Karpas-422 (cell line): ENCODE results near the gene CNTNAP2. TPM values are rescaled to one million over a fixed set of nuclear protein-coding genes. Genes with fewer than 3 reads are reported as not detected.

Experiments used
- DNase-seq: peaks from one replicate; pipeline ENCODE4 v3.0.0-alpha.2; 2015
- H2AFZ ChIP-seq: fragments of 200-600 bp; sonication (generic); 2 replicates; pipeline ENCODE4 v1.6.1; 2014; ENCODE audit warnings: antibody characterized with exemption, low read length, mixed read lengths
- H3K27ac ChIP-seq: fragments of 200-600 bp; sonication (generic); 2 replicates; pipeline ENCODE4 v1.5.1; 2014; ENCODE audit warnings: mild to moderate bottlenecking, low read length, moderate library complexity
- H3K27me3 ChIP-seq: fragments of 200-600 bp; sonication (generic); 2 replicates; pipeline ENCODE4 v1.6.1; 2014; ENCODE audit warnings: low read length, mixed read lengths
- H3K36me3 ChIP-seq: fragments of 200-600 bp; sonication (generic); 2 replicates; pipeline ENCODE4 v1.6.1; 2014; ENCODE audit warnings: low read length, mixed read lengths; ENCODE audit not compliant: insufficient read depth
- H3K4me1 ChIP-seq: fragments of 200-600 bp; sonication (generic); 2 replicates; pipeline ENCODE4 v1.6.1; 2014; ENCODE audit warnings: mild to moderate bottlenecking, low read length, mixed read lengths
- H3K4me2 ChIP-seq: fragments of 200-600 bp; sonication (generic); 2 replicates; pipeline ENCODE4 v1.6.1; 2014; ENCODE audit warnings: low read length, low read depth, mild to moderate bottlenecking; ENCODE audit not compliant: poor library complexity, severe bottlenecking
- H3K4me3 ChIP-seq: fragments of 200-600 bp; sonication (generic); 2 replicates; pipeline ENCODE4 v1.5.1; 2014; ENCODE audit warnings: mild to moderate bottlenecking, antibody characterized with exemption, low read length, mixed read lengths
- H3K79me2 ChIP-seq: fragments of 200-600 bp; sonication (generic); 2 replicates; pipeline ENCODE4 v1.6.1; 2014; ENCODE audit warnings: mild to moderate bottlenecking, low read length, mixed read lengths
- H3K9ac ChIP-seq: fragments of 200-600 bp; sonication (generic); 2 replicates; pipeline ENCODE4 v1.6.0; 2014; ENCODE audit warnings: low read length
- H3K9me2 ChIP-seq: fragments of 200-600 bp; sonication (generic), shearing (Covaris generic); replicated peaks from 2 replicates; pipeline ENCODE4 v1.6.0; 2014; ENCODE audit warnings: mild to moderate bottlenecking, low read length, moderate library complexity; ENCODE audit not compliant: insufficient read depth
- H3K9me3 ChIP-seq: fragments of 300-700, 200-600 bp; sonication (generic); 2 replicates; pipeline ENCODE4 v1.6.1; 2014; ENCODE audit warnings: low read length, mixed read lengths
- H4K20me1 ChIP-seq: fragments of 200-600 bp; sonication (generic); 2 replicates; pipeline ENCODE4 v1.6.1; 2014; ENCODE audit warnings: mild to moderate bottlenecking, antibody characterized with exemption, low read length, low read depth; ENCODE audit not compliant: insufficient read depth
- total RNA-seq: library from RNA; depleted of rRNA; stranded (reverse); fragments of >200 nt; shearing (Covaris generic); gene quantifications from 2 replicates; pipeline ENCODE4 v1.2.3, GENCODE V29; 2014; ENCODE audit warnings: low replicate concordance

Gene CNTNAP2
- total RNA-seq, 1 experiment from 2014 or later = not detected

GRCh38 chr7:148172920-148173319 is 2056.3 kb downstream of the CNTNAP2 start:
- Histone ChIP-seq H3K4me3 (no peak overlapping the region), H3K9me3 (no peaks in the 10 kb centered on the region), H3K27me3 (no peaks in the 10 kb centered on the region), H4K20me1 (no peaks in the 10 kb centered on the region), H3K4me1 (no peaks in the 10 kb centered on the region), H3K27ac (no peak overlapping the region), H3K9ac (no peak overlapping the region), H3K9me2 (no peaks in the 10 kb centered on the region), H2AFZ (no peak overlapping the region), H3K4me2 (no peak overlapping the region), H3K79me2 (no peaks in the 10 kb centered on the region), H3K36me3 (no peaks in the 10 kb centered on the region)
- DNase-seq = no peak

- no peaks in the 10 kb centered on the region for H3K9me3 ChIP-seq
- DNase-seq = no peak
- no peak overlapping the region for H3K4me3 ChIP-seq
- H3K79me2 ChIP-seq = no peaks in the 10 kb centered on the region
- H3K27me3 ChIP-seq = no peaks in the 10 kb centered on the region
- H3K9me2 ChIP-seq = no peaks in the 10 kb centered on the region
- no peaks in the 10 kb centered on the region for H4K20me1 ChIP-seq
- H2AFZ ChIP-seq = no peak overlapping the region
- H3K36me3 ChIP-seq = no peaks in the 10 kb centered on the region
- no peak overlapping the region for H3K4me2 ChIP-seq
- H3K4me1 ChIP-seq = no peaks in the 10 kb centered on the region
- no peak overlapping the region for H3K9ac ChIP-seq
- no peak overlapping the region for H3K27ac ChIP-seq
Observed at GRCh38 chr7:148173369-148173768, 2056.8 kb downstream of the CNTNAP2 start.

GRCh38 chr7:148174376-148174775 is 2057.8 kb downstream of the CNTNAP2 start:
- Histone ChIP-seq H3K9me3 (no peaks in the 10 kb centered on the region), H3K4me1 (no peaks in the 10 kb centered on the region), H3K4me2 (no peak overlapping the region)

GRCh38 chr7:148175512-148175911 is 2058.9 kb downstream of the CNTNAP2 start:
- Histone ChIP-seq H4K20me1 (no peaks in the 10 kb centered on the region), H3K79me2 (no peaks in the 10 kb centered on the region), H2AFZ (no peak overlapping the region), H3K9me2 (no peaks in the 10 kb centered on the region), H3K4me1 (no peaks in the 10 kb centered on the region), H3K27me3 (no peaks in the 10 kb centered on the region), H3K27ac (no peak overlapping the region), H3K9me3 (no peaks in the 10 kb centered on the region), H3K9ac (no peak overlapping the region), H3K4me3 (no peak overlapping the region), H3K4me2 (no peak overlapping the region), H3K36me3 (no peaks in the 10 kb centered on the region)
- DNase-seq = no peak

More at GRCh38 chr7:148174376-148174775, 2057.8 kb downstream of the CNTNAP2 start:
- no peak overlapping the region for H3K4me3 ChIP-seq
- no peaks in the 10 kb centered on the region for H3K27me3 ChIP-seq
- H3K27ac ChIP-seq = no peak overlapping the region
- no peak overlapping the region for H2AFZ ChIP-seq
- no peaks in the 10 kb centered on the region for H4K20me1 ChIP-seq
- no peaks in the 10 kb centered on the region for H3K9me2 ChIP-seq
- no peaks in the 10 kb centered on the region for H3K79me2 ChIP-seq
- H3K36me3 ChIP-seq = no peaks in the 10 kb centered on the region
- no peak overlapping the region for H3K9ac ChIP-seq
- no peak for DNase-seq

GRCh38 chr7:148177972-148178371 is 2061.4 kb downstream of the CNTNAP2 start:
- Histone ChIP-seq H3K9me2 (no peaks in the 10 kb centered on the region), H3K4me2 (no peak overlapping the region), H2AFZ (no peak overlapping the region), H3K36me3 (no peaks in the 10 kb centered on the region), H3K4me1 (no peaks in the 10 kb centered on the region), H3K9me3 (no peaks in the 10 kb centered on the region), H3K27me3 (no peaks in the 10 kb centered on the region), H3K4me3 (no peak overlapping the region), H3K27ac (no peak overlapping the region), H3K79me2 (no peaks in the 10 kb centered on the region), H4K20me1 (no peaks in the 10 kb centered on the region), H3K9ac (no peak overlapping the region)
- DNase-seq = no peak

GRCh38 chr7:148180075-148180474 is 2063.5 kb downstream of the CNTNAP2 start:
- no peak for DNase-seq
- no peaks in the 10 kb centered on the region for H3K79me2 ChIP-seq
- no peak overlapping the region for H3K4me3 ChIP-seq
- no peak overlapping the region for H2AFZ ChIP-seq
- H3K9ac ChIP-seq = no peak overlapping the region
- H3K9me2 ChIP-seq = no peaks in the 10 kb centered on the region
- H3K27me3 ChIP-seq = no peaks in the 10 kb centered on the region
- H4K20me1 ChIP-seq = no peaks in the 10 kb centered on the region
- no peaks in the 10 kb centered on the region for H3K4me1 ChIP-seq
- H3K36me3 ChIP-seq = no peaks in the 10 kb centered on the region
- no peak overlapping the region for H3K4me2 ChIP-seq
- H3K9me3 ChIP-seq = no peaks in the 10 kb centered on the region
- no peak overlapping the region for H3K27ac ChIP-seq

- H3K4me1 ChIP-seq = no peaks in the 10 kb centered on the region
- no peak overlapping the region for H3K4me2 ChIP-seq
- H3K9ac ChIP-seq = no peak overlapping the region
- H3K36me3 ChIP-seq = no peaks in the 10 kb centered on the region
- H4K20me1 ChIP-seq = no peaks in the 10 kb centered on the region
- H2AFZ ChIP-seq = no peak overlapping the region
- H3K27ac ChIP-seq = no peak overlapping the region
- no peaks in the 10 kb centered on the region for H3K9me3 ChIP-seq
- no peak for DNase-seq
- no peaks in the 10 kb centered on the region for H3K79me2 ChIP-seq
- no peak overlapping the region for H3K4me3 ChIP-seq
- H3K27me3 ChIP-seq = no peaks in the 10 kb centered on the region
- no peaks in the 10 kb centered on the region for H3K9me2 ChIP-seq
Observed at GRCh38 chr7:148182264-148182663, 2065.7 kb downstream of the CNTNAP2 start.

- no peak overlapping the region for H3K4me2 ChIP-seq
- no peak overlapping the region for H3K27ac ChIP-seq
- H3K4me1 ChIP-seq = no peaks in the 10 kb centered on the region
- no peaks in the 10 kb centered on the region for H3K9me2 ChIP-seq
- H3K27me3 ChIP-seq = no peaks in the 10 kb centered on the region
- H3K9ac ChIP-seq = no peak overlapping the region
- DNase-seq = no peak
- H3K4me3 ChIP-seq = no peak overlapping the region
- no peaks in the 10 kb centered on the region for H3K36me3 ChIP-seq
- no peak overlapping the region for H2AFZ ChIP-seq
- H3K9me3 ChIP-seq = no peaks in the 10 kb centered on the region
- H4K20me1 ChIP-seq = no peaks in the 10 kb centered on the region
- H3K79me2 ChIP-seq = no peaks in the 10 kb centered on the region
Observed at GRCh38 chr7:148185041-148185440, 2068.4 kb downstream of the CNTNAP2 start.

GRCh38 chr7:148187471-148187870 is 2070.9 kb downstream of the CNTNAP2 start:
- Histone ChIP-seq H3K79me2 (no peaks in the 10 kb centered on the region), H3K9ac (no peak overlapping the region), H3K9me2 (no peaks in the 10 kb centered on the region), H2AFZ (no peak overlapping the region), H3K27ac (no peak overlapping the region), H3K36me3 (no peaks in the 10 kb centered on the region), H3K4me1 (no peaks in the 10 kb centered on the region), H3K4me2 (no peak overlapping the region), H3K4me3 (no peak overlapping the region), H4K20me1 (no peaks in the 10 kb centered on the region), H3K27me3 (no peaks in the 10 kb centered on the region), H3K9me3 (no peaks in the 10 kb centered on the region)
- no peak for DNase-seq
